ENCODE results near the gene KY. TPM values are rescaled to one million over a fixed set of nuclear protein-coding genes. Genes with fewer than 3 reads are reported as not detected.

Gene KY
- polyA plus RNA-seq, 1 donor = 73.0 TPM

- DNase-seq (ENCODE audit: low read depth) = no peak
Observed at GRCh38 chr3:134619884-134620445, 30.9 kb downstream of the KY start.

- no peak for DNase-seq (ENCODE audit: low read depth)
Observed at GRCh38 chr3:134619301-134619615, 31.6 kb downstream of the KY start.

GRCh38 chr3:134618478-134619300, 32.1 kb downstream of the KY start:
- DNase-seq (ENCODE audit: low read depth) = no peak

- DNase-seq (ENCODE audit: low read depth) = no peak
Observed at GRCh38 chr3:134617608-134618477, 33.0 kb downstream of the KY start.

- no peak for DNase-seq (ENCODE audit: low read depth)
Observed at GRCh38 chr3:134615743-134616142, 35.1 kb downstream of the KY start.

- no peak for DNase-seq (ENCODE audit: low read depth)
Observed at GRCh38 chr3:134614955-134615354, 35.9 kb downstream of the KY start.

GRCh38 chr3:134613006-134613520, 37.8 kb downstream of the KY start:
- no peak for DNase-seq (ENCODE audit: low read depth)

GRCh38 chr3:134611516-134611915, 39.3 kb downstream of the KY start:
- no peak for DNase-seq (ENCODE audit: low read depth)

GRCh38 chr3:134610432-134611385, 40.1 kb downstream of the KY start:
- no peak for DNase-seq (ENCODE audit: low read depth)

GRCh38 chr3:134609821-134610431, 40.9 kb downstream of the KY start:
- no peak for DNase-seq (ENCODE audit: low read depth)

GRCh38 chr3:134608771-134609435, 41.9 kb downstream of the KY start:
- DNase-seq (ENCODE audit: low read depth) = no peak

- DNase-seq (ENCODE audit: low read depth) = no peak
Observed at GRCh38 chr3:134608023-134608770, 42.6 kb downstream of the KY start.

GRCh38 chr3:134607054-134608022, 43.5 kb downstream of the KY start:
- no peak for DNase-seq (ENCODE audit: low read depth)

GRCh38 chr3:134606033-134607025, 44.5 kb downstream of the KY start:
- no peak for DNase-seq (ENCODE audit: low read depth)

- no peak for DNase-seq (ENCODE audit: low read depth)
Observed at GRCh38 chr3:134605556-134605955, 45.3 kb downstream of the KY start.

GRCh38 chr3:134603956-134604355, 46.9 kb downstream of the KY start:
- no peak for DNase-seq (ENCODE audit: low read depth)

- DNase-seq (ENCODE audit: low read depth) = no peak
Observed at GRCh38 chr3:134603480-134603879, 47.3 kb downstream of the KY start.
